ENCODE data around the gene AFAP1. TPM values are rescaled to one million over a fixed set of nuclear protein-coding genes. Genes with fewer than 3 reads are reported as not detected.

The AFAP1 gene
- total and polyA plus RNA-seq, 2 of the 8 experiments (the other 6 are each of a cell fraction or from before 2014, with no cell fraction given), result 3.6 to 18.2 TPM

DNA sequence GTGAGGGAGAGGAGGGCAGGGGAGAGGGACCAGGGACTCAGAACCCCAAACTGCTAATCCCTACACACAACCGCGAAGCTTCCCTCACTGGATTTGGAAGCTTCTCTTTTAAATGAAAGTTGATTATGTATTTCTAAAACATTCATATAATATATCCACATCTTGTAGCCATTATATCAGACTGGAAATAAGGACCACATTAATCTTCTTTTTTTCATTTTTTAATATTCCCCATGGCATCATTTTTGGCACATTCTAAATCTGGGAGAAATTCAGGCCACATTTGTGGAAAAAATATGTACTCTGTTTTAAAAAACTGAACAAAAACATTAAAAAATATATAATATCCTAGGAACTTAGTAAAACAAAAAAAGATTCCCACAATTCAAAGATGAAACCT, 97.8 kb downstream of the AFAP1 start:
- no peaks in the 10 kb centered on the region for H3K27me3 ChIP-seq (replicated peaks in 1 of 4; ENCODE audit: control insufficient read depth in 3 of 4, extremely low read depth in 1 of 4, insufficient read depth in 3 of 4, low read length in 3 of 4)
- H3K4me3 ChIP-seq (ENCODE audit: extremely low read depth in 1 of 4, insufficient read depth in 2 of 4, low read depth in 3 of 4, low read length in 4 of 4), result no peak overlapping the region
- no peak overlapping the region for H3K23ac ChIP-seq (ENCODE audit: insufficient read length)
- H2BK20ac ChIP-seq (ENCODE audit: low read length), result no peak overlapping the region
- ChIA-PET POLR2A (ENCODE audit: partially characterized antibody) (interaction anchor here (0.9 to 1.2 kb wide), 3 partner anchors 15 to 98 kb away, joined by 3 read pairs; partner anchors contain the start of gene AFAP1), CTCF (ENCODE audit: partially characterized antibody) (interaction anchor here (0.8 to 6.6 kb wide), 14 partner anchors 9 to 146 kb away, joined by 3 to 105 read pairs (median 5); no protein-coding TSS in a partner anchor)
- H4K20me1 ChIP-seq (replicated peaks in 1 of 2; ENCODE audit: control insufficient read depth in 1 of 2, insufficient read depth in 2 of 2, low read length in 2 of 2), result peaks cover 0 to 3% of the 10 kb centered on the region in 2 experiments
- H2AFZ ChIP-seq (ENCODE audit: low read length), result no peak overlapping the region
- no peak overlapping the region for H3K56ac ChIP-seq (replicated peaks; ENCODE audit: insufficient read length, low read depth, low read length)
- H3K9me3 ChIP-seq (ENCODE audit: insufficient read depth in 2 of 2, low read depth in 1 of 2, low read length in 1 of 2), result no peaks in the 10 kb centered on the region
- FAIRE-seq (no peak), DNase-seq (ENCODE audit: low read depth in 1 of 2, low spot score in 2 of 2) (no peak)
- no peak overlapping the region for H3K9ac ChIP-seq (replicated peaks in 1 of 4; ENCODE audit: extremely low read depth in 1 of 4, low read depth in 3 of 4, low read length in 3 of 4)
- no peak overlapping the region for H4K91ac ChIP-seq (replicated peaks; ENCODE audit: insufficient read length, low read length)
- no peak for TF ChIP-seq NRF1 (IDR thresholded peaks at IDR 0.05; ENCODE audit: low read depth, low read length)
- no peak for TF ChIP-seq YY1 (IDR thresholded peaks at IDR 0.05; ENCODE audit: low read depth, low read length)
- TF ChIP-seq JUND (IDR thresholded peaks at IDR 0.05; ENCODE audit: low read length), result no peak
- no peak for TF ChIP-seq KDM1A (IDR thresholded peaks at IDR 0.05; ENCODE audit: borderline replicate concordance, low read length)
- H3K79me1 ChIP-seq (ENCODE audit: low read depth, low read length), result no peaks in the 10 kb centered on the region; the same call in 1 of the 2 replicates
- no peak overlapping the region for H2BK15ac ChIP-seq (ENCODE audit: low read length)
- no peak overlapping the region for H3K4ac ChIP-seq (replicated peaks; ENCODE audit: insufficient read length, low read depth, low read length)
- H3K36me3 ChIP-seq (ENCODE audit: control insufficient read depth in 2 of 4, insufficient read depth in 4 of 4, low read length in 3 of 4), result no peaks in the 10 kb centered on the region
- H3K23me2 ChIP-seq (ENCODE audit: low read depth, low read length), result no peaks in the 10 kb centered on the region
- no peak overlapping the region for H3K14ac ChIP-seq (ENCODE audit: insufficient read length)
- H4K5ac ChIP-seq (ENCODE audit: insufficient read length, low read depth, low read length), result no peak overlapping the region
- H2BK5ac ChIP-seq (ENCODE audit: low read depth, low read length), result no peak overlapping the region
- no peak overlapping the region for H4K8ac ChIP-seq (ENCODE audit: extremely low read depth, insufficient read depth, low read length)
- H3K4me1 ChIP-seq (replicated peaks in 1 of 4; ENCODE audit: control insufficient read depth in 3 of 4, insufficient read depth in 4 of 4, low read length in 3 of 4), result peaks cover 0 to 3% (median 3%) of the 10 kb centered on the region in 4 experiments; a peak in 4 of 7 replicates
- H3K79me2 ChIP-seq (ENCODE audit: control insufficient read depth in 1 of 2, insufficient read depth in 2 of 2, low read length in 2 of 2), result no peaks in the 10 kb centered on the region
- no peak overlapping the region for H3K18ac ChIP-seq (ENCODE audit: extremely low read depth, low read length)
- no peak overlapping the region for H3K4me2 ChIP-seq (ENCODE audit: insufficient read depth in 1 of 2, low read depth in 2 of 2, low read length in 2 of 2)
- H2AK5ac ChIP-seq (ENCODE audit: low read depth, low read length), result no peak overlapping the region
- H2BK12ac ChIP-seq (ENCODE audit: low read depth, low read length), result no peak overlapping the region
- no peak overlapping the region for H2BK120ac ChIP-seq (replicated peaks; ENCODE audit: low read depth, low read length)
- WGBS, 2 experiments (ENCODE audit: extremely low coverage in 1 of 2, insufficient coverage in 1 of 2, insufficient read length in 1 of 2, insufficient replicate concordance in 2 of 2, low coverage in 1 of 2, low lambda C conversion rate in 2 of 2, missing lambda C conversion rate in 1 of 2), result 100% methylated on average over 2 of the region's 2 CpGs; no CpG with 5 or more reads in 1 of the 2 experiments
- H3K27ac ChIP-seq (ENCODE audit: low read depth, low read length), result no peak overlapping the region

Measured in H1 (cell line).